Spleen (tissue), 11 donors: ENCODE data around the gene KCNMB2. TPM values are rescaled to one million over a fixed set of nuclear protein-coding genes. Genes with fewer than 3 reads are reported as not detected.

Experiments used
- DNase-seq: peaks from one replicate; pipeline ENCODE4 v3.0.0-alpha.2; 2020
- H3K27ac ChIP-seq, 8 donors: fragments of 200-600 bp; sonication (generic) in 7 of 8; 1 replicate in 4 of 8; 2 replicates in 4 of 8; pipeline versions ENCODE4 v1.5.0 to v1.8.0; 2016 to 2021; ENCODE audit warnings: inconsistent platforms in 4 of 8, mild to moderate bottlenecking in 4 of 8, moderate library complexity in 1 of 8
- H3K27me3 ChIP-seq, 7 donors: fragments of 200-600 bp; sonication (generic) in 6 of 7; replicated peaks in 1 of 7; 1 replicate in 4 of 7; 2 replicates in 3 of 7; pipeline versions ENCODE4 v1.5.0 to v1.8.0; 2016 to 2021; ENCODE audit warnings: inconsistent platforms in 3 of 7, mild to moderate bottlenecking in 1 of 7
- H3K36me3 ChIP-seq, 6 donors: fragments of 200-600 bp; sonication (generic) in 5 of 6; 1 replicate in 4 of 6; 2 replicates in 2 of 6; pipeline versions ENCODE4 v1.5.0 to v1.8.0; 2016 to 2021; ENCODE audit warnings: inconsistent platforms in 2 of 6
- H3K4me1 ChIP-seq, 6 donors: fragments of 200-600 bp; sonication (generic) in 5 of 6; 1 replicate in 3 of 6; 2 replicates in 3 of 6; pipeline versions ENCODE4 v1.5.0 to v1.8.0; 2016 to 2021; ENCODE audit warnings: inconsistent platforms in 3 of 6
- H3K4me3 ChIP-seq, 8 donors: fragments of 200-600 bp; sonication (generic) in 7 of 8; 1 replicate in 4 of 8; 2 replicates in 4 of 8; pipeline versions ENCODE4 v1.5.0 to v1.8.0; 2016 to 2021; ENCODE audit warnings: inconsistent platforms in 4 of 8, mild to moderate bottlenecking in 4 of 8, moderate library complexity in 2 of 8
- H3K9me3 ChIP-seq, 8 donors: fragments of 200-600 bp; sonication (generic) in 7 of 8; 1 replicate in 4 of 8; 2 replicates in 4 of 8; pipeline versions ENCODE4 v1.5.0 to v1.8.0; 2016 to 2021; ENCODE audit warnings: inconsistent platforms in 4 of 8
- POLR2A ChIP-seq, 3 donors: fragments of 450-650 bp; IDR thresholded peaks; one replicate each; pipeline ENCODE4 v1.5.1; 2017; ENCODE audit warnings: antibody characterized with exemption in 3 of 3, mild to moderate bottlenecking in 1 of 3
- POLR2AphosphoS5 ChIP-seq, 3 donors: sonication (generic); formaldehyde crosslinking; IDR thresholded peaks; one replicate each; pipeline ENCODE4 v1.5.1; 2017; ENCODE audit warnings: antibody characterized with exemption in 3 of 3
- WGBS, 5 donors: extraction: QIAGEN DNeasy Blood & Tissue Kit in 3 of 5; methylation state at CpG; one replicate each; pipeline versions ENCODE4 v1.1.5 to v1.1.7; 2013 to 2018; 5-methylcytosine and 5-hydroxymethylcytosine counted together
- intact Hi-C: fragments of 100-400 bp; cut with DNase I; formaldehyde crosslinking; loops from one replicate; pipeline ENCODE4 v1.15.0; 2023; ENCODE audit warnings: low total_unique reads
- polyA plus RNA-seq, 3 donors: library from polyadenylated mRNA; stranded (reverse); fragments of 200-250 nt; gene quantifications; one replicate each; pipeline ENCODE4 v1.2.1, GENCODE V29; 2013
- total RNA-seq, 7 donors: library from RNA; depleted of rRNA in 3 of 7; stranded (reverse); fragments of >200 nt in 3 of 7; fragmentation: NEBNext Ultra II Directional in 4 of 7; extraction: Animal tissue kit (Norgen Biotek cat#: 25700) in 4 of 7; gene quantifications; one replicate each; pipeline versions ENCODE4 v1.1.0 to v1.2.1, GENCODE V29; 2016 to 2021
- TF ChIP-seq, protein P1 (sequence below), 11 experiments: fragments of 200-600 bp in 7 of 11; fragments of 450-650 bp in 4 of 11; sonication (generic) in 4 of 11; IDR thresholded peaks in 8 of 11; conservative IDR thresholded peaks in 3 of 11; 1 replicate in 7 of 11; 2 replicates in 4 of 11; pipeline versions ENCODE4 v1.4.0 to v1.8.0; 2016 to 2021; ENCODE audit warnings: antibody characterized with exemption in 11 of 11, inconsistent platforms in 4 of 11, mild to moderate bottlenecking in 1 of 11
- donor health status: healthy with polysubstance abuse.
- donor health status: DM: no; HTN: no; CAD: no; lungs with moderate emphysema.
- donor health status: DM: no; HTN: no; CAD: no.
- donor health status: Bipolar disorder and iron deficiency.
- donor health status: healthy.
- donor health status: DM: no; HTN: no; CAD: no.
- donor health status: DM: yes; HTN: yes; CAD: no.

The KCNMB2 gene
- total and polyA plus RNA-seq, 10 donors: 0.03 to 0.70 (median 0.66) TPM; not detected in 5

DNA sequence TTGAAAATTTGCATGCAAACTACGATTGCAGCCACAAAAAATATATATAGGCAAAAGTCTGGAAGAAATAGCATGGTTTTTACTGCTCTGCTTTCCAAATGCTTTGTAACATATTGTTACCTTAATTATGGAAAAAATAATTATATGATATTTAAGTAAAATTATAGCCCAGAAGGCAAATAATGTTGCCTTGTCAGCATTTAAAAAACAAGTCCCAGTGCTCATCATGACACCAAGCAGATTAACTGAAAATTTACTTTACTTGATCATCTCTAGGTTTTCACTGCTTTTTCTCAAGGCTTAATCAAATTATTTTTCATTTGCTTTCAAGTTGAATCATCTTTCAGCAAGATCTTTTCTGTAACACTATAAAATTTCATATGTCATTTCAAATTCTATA, 272.5 kb downstream of the KCNMB2 start:
- Histone ChIP-seq H3K36me3 (no peaks in the 10 kb centered on the region), H3K27ac (no peak overlapping the region), H3K27me3 (no peaks in the 10 kb centered on the region), H3K4me1 (no peaks in the 10 kb centered on the region), H3K9me3 (no peaks in the 10 kb centered on the region), H3K4me3 (no peak overlapping the region)
- intact Hi-C loops: no loop called here
- WGBS, 5 donors: 70 to 84% (median 77%) methylated on average over 1 of the region's 1 CpG
- no peak for DNase-seq
- TF ChIP-seq POLR2A (IDR thresholded peaks at IDR 0.05) (no peak), POLR2AphosphoS5 (IDR thresholded peaks at IDR 0.05) (no peak)
- TF ChIP-seq, protein P1, sequence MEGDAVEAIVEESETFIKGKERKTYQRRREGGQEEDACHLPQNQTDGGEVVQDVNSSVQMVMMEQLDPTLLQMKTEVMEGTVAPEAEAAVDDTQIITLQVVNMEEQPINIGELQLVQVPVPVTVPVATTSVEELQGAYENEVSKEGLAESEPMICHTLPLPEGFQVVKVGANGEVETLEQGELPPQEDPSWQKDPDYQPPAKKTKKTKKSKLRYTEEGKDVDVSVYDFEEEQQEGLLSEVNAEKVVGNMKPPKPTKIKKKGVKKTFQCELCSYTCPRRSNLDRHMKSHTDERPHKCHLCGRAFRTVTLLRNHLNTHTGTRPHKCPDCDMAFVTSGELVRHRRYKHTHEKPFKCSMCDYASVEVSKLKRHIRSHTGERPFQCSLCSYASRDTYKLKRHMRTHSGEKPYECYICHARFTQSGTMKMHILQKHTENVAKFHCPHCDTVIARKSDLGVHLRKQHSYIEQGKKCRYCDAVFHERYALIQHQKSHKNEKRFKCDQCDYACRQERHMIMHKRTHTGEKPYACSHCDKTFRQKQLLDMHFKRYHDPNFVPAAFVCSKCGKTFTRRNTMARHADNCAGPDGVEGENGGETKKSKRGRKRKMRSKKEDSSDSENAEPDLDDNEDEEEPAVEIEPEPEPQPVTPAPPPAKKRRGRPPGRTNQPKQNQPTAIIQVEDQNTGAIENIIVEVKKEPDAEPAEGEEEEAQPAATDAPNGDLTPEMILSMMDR (IDR thresholded peaks at IDR 0.05 in 8 of 11, conservative IDR thresholded peaks at IDR 0.05 in 3 of 11): no peak

GRCh38 chr3:178810181-178810580, 273.9 kb downstream of the KCNMB2 start:
- H3K27me3 ChIP-seq: no peaks in the 10 kb centered on the region
- no peaks in the 10 kb centered on the region for H3K9me3 ChIP-seq
- H3K4me3 ChIP-seq: no peak overlapping the region
- intact Hi-C loops: no loop called here
- no peaks in the 10 kb centered on the region for H3K36me3 ChIP-seq
- no peak for DNase-seq
- H3K4me1 ChIP-seq: no peaks in the 10 kb centered on the region
- TF ChIP-seq, protein P1 (IDR thresholded peaks at IDR 0.05 in 8 of 11, conservative IDR thresholded peaks at IDR 0.05 in 3 of 11): no peak
- TF ChIP-seq POLR2AphosphoS5 (IDR thresholded peaks at IDR 0.05): no peak
- no peak for TF ChIP-seq POLR2A (IDR thresholded peaks at IDR 0.05)
- H3K27ac ChIP-seq: no peak overlapping the region
- 39 to 73% (median 51%) methylated on average over 2 of the region's 2 CpGs for WGBS, 5 donors

GRCh38 chr3:178822722-178823121, 286.5 kb downstream of the KCNMB2 start:
- Histone ChIP-seq H3K4me3 (no peak overlapping the region), H3K36me3 (no peaks in the 10 kb centered on the region), H3K27ac (peak overlapping the region in 4 of 8 donors; percentile 10 to 61 (median 34)), H3K9me3 (no peaks in the 10 kb centered on the region), H3K4me1 (no peaks in the 10 kb centered on the region), H3K27me3 (no peaks in the 10 kb centered on the region)
- intact Hi-C loops: no loop called here
- 21 to 63% (median 53%) methylated on average over 2 of the region's 2 CpGs for WGBS, 5 donors
- DNase-seq: no peak
- TF ChIP-seq, protein P1 (IDR thresholded peaks at IDR 0.05 in 8 of 11, conservative IDR thresholded peaks at IDR 0.05 in 3 of 11): no peak
- TF ChIP-seq POLR2A (IDR thresholded peaks at IDR 0.05) (no peak), POLR2AphosphoS5 (IDR thresholded peaks at IDR 0.05) (no peak)

DNA sequence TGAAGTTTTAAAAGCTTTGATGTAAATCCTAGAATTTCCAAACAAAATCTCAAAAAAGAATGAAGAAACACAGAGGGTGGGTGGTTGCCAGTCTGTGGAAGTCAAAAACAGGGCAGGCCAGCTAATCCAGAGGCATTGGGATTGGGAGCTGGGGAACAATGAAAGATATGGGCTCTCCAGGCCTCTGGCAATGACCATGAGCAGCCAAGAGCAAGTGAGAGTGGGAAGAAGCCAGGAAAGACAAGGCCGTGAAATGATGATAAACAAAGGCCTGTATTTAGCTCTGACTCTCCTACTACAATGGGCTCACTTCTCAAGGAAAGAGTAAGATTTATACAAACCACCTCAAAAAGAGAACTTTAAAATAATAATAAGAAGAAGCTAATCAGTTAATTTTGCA, 286.9 kb downstream of the KCNMB2 start:
- Histone ChIP-seq H3K9me3 (no peaks in the 10 kb centered on the region), H3K4me1 (no peaks in the 10 kb centered on the region), H3K4me3 (no peak overlapping the region), H3K27ac (peak overlapping the region in 5 of 8 donors; percentile 5 to 61 (median 24)), H3K36me3 (no peaks in the 10 kb centered on the region), H3K27me3 (no peaks in the 10 kb centered on the region)
- WGBS, 5 donors: 48 to 82% (median 76%) methylated on average over 1 of the region's 1 CpG
- DNase-seq: no peak
- intact Hi-C loops: no loop called here
- TF ChIP-seq POLR2A (IDR thresholded peaks at IDR 0.05) (no peak), POLR2AphosphoS5 (IDR thresholded peaks at IDR 0.05) (no peak)
- TF ChIP-seq, protein P1 (IDR thresholded peaks at IDR 0.05 in 8 of 11, conservative IDR thresholded peaks at IDR 0.05 in 3 of 11): no peak
